H1 (cell line): ENCODE data around the gene PPP1CC.

Experiments
- CEBPB ChIP-seq: IDR thresholded peaks from 2 replicates; pipeline ENCODE4 v1.6.1; 2012; ENCODE audit warnings: low read depth, low read length
- EZH2 ChIP-seq: fragments of 200-600 bp; sonication (generic); IDR thresholded peaks from 2 replicates; pipeline ENCODE4 v1.7.1; 2012; ENCODE audit warnings: low read depth, mild to moderate bottlenecking, moderate library complexity, low read length, inconsistent platforms; ENCODE audit not compliant: severe bottlenecking
- JUND ChIP-seq: IDR thresholded peaks from 2 replicates; pipeline ENCODE4 v1.6.1; 2011; ENCODE audit warnings: mild to moderate bottlenecking, improper control_type of control experiment, low read length
- MAX ChIP-seq: IDR thresholded peaks from 2 replicates; pipeline ENCODE4 v1.6.1; 2012; ENCODE audit warnings: inconsistent platforms
- POLR2A ChIP-seq, 2 experiments: IDR thresholded peaks; 1 replicate in 1 of 2; 2 replicates in 1 of 2; pipeline ENCODE4 v1.6.1; 2011; ENCODE audit warnings: low read depth in 2 of 2, low read length in 2 of 2, mild to moderate bottlenecking in 2 of 2; ENCODE audit errors: control extremely low read depth in 1 of 2
- TBP ChIP-seq: IDR thresholded peaks from 2 replicates; pipeline ENCODE4 v1.6.1; 2011; ENCODE audit warnings: low read depth, low read length, improper control_type of control experiment
- TF ChIP-seq, protein P1 (sequence below), 3 experiments: IDR thresholded peaks; 1 replicate in 2 of 3; 2 replicates in 1 of 3; pipeline versions ENCODE4 v1.5.1 to v1.6.1; 2011; ENCODE audit warnings: low read length in 3 of 3, mild to moderate bottlenecking in 3 of 3, inconsistent platforms in 2 of 3, low read depth in 1 of 3, moderate library complexity in 1 of 3; ENCODE audit not compliant: insufficient read depth in 1 of 3; ENCODE audit errors: control extremely low read depth in 1 of 3

GRCh38 chr12:110782094-110782493 lies 39.4 kb upstream of the PPP1CC start:
- TF ChIP-seq POLR2A (IDR thresholded peaks at IDR 0.05; ENCODE audit: control extremely low read depth in 1 of 2, low read depth in 2 of 2, low read length in 2 of 2) = no peak
- TF ChIP-seq TBP = no peak
- TF ChIP-seq JUND = no peak
- TF ChIP-seq, protein P1, sequence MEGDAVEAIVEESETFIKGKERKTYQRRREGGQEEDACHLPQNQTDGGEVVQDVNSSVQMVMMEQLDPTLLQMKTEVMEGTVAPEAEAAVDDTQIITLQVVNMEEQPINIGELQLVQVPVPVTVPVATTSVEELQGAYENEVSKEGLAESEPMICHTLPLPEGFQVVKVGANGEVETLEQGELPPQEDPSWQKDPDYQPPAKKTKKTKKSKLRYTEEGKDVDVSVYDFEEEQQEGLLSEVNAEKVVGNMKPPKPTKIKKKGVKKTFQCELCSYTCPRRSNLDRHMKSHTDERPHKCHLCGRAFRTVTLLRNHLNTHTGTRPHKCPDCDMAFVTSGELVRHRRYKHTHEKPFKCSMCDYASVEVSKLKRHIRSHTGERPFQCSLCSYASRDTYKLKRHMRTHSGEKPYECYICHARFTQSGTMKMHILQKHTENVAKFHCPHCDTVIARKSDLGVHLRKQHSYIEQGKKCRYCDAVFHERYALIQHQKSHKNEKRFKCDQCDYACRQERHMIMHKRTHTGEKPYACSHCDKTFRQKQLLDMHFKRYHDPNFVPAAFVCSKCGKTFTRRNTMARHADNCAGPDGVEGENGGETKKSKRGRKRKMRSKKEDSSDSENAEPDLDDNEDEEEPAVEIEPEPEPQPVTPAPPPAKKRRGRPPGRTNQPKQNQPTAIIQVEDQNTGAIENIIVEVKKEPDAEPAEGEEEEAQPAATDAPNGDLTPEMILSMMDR (IDR thresholded peaks at IDR 0.05; ENCODE audit: control extremely low read depth in 1 of 3, insufficient read depth in 1 of 3, low read depth in 1 of 3, low read length in 3 of 3) = no peak
- no peak for TF ChIP-seq MAX
- TF ChIP-seq CEBPB = no peak
- no peak for TF ChIP-seq EZH2
